ENCODE data around the gene TSPAN18.

TSPAN18 gene

DNA sequence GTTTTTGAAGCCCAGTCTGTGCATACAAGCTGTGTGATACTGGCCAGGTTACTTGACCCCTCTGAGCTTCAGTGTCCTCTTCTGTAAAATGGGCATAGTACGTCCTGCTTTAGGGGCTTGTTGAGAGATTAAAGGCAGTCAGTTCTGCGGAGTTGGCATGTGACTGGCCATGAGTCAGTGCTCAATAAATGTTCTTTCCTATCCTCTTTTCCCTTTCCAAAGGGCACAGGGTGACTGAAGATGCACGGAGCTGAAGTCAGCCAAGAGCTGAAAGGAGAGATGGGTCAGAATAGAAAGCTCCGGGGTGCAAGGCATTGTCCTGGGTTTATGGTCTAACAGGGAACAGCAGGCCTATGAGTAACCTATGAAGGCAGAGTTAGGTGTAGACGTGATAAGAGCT, 175.0 kb downstream of the TSPAN18 start:
- no peaks in the 10 kb centered on the region for H3K36me3 ChIP-seq (ENCODE audit: control insufficient read depth, low read length)
- H3K4me3 ChIP-seq (ENCODE audit: low read length), result no peak overlapping the region
- no peaks in the 10 kb centered on the region for H4K20me1 ChIP-seq (ENCODE audit: control insufficient read depth, insufficient read depth, low read depth, low read length)
- H3K4me1 ChIP-seq (ENCODE audit: control insufficient read depth, low read length), result peaks cover 11% of the 10 kb centered on the region
- no peaks in the 10 kb centered on the region for H3K9me2 ChIP-seq (replicated peaks; ENCODE audit: control insufficient read depth, low read length)
- no peaks in the 10 kb centered on the region; the same call in 1 of the 2 replicates for H3K27me3 ChIP-seq (ENCODE audit: control insufficient read depth, low read length)
- H3K4me2 ChIP-seq (ENCODE audit: low read length), result no peak overlapping the region
- no peak overlapping the region for H3K27ac ChIP-seq (ENCODE audit: low read depth, low read length)
- H3K9me3 ChIP-seq (ENCODE audit: control insufficient read depth, insufficient read depth, low read length), result no peaks in the 10 kb centered on the region
- H3K79me2 ChIP-seq (ENCODE audit: control insufficient read depth, low read length), result no peaks in the 10 kb centered on the region
- TF ChIP-seq, protein P1, sequence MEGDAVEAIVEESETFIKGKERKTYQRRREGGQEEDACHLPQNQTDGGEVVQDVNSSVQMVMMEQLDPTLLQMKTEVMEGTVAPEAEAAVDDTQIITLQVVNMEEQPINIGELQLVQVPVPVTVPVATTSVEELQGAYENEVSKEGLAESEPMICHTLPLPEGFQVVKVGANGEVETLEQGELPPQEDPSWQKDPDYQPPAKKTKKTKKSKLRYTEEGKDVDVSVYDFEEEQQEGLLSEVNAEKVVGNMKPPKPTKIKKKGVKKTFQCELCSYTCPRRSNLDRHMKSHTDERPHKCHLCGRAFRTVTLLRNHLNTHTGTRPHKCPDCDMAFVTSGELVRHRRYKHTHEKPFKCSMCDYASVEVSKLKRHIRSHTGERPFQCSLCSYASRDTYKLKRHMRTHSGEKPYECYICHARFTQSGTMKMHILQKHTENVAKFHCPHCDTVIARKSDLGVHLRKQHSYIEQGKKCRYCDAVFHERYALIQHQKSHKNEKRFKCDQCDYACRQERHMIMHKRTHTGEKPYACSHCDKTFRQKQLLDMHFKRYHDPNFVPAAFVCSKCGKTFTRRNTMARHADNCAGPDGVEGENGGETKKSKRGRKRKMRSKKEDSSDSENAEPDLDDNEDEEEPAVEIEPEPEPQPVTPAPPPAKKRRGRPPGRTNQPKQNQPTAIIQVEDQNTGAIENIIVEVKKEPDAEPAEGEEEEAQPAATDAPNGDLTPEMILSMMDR (IDR thresholded peaks at IDR 0.05; ENCODE audit: low read depth, low read length, poor library complexity, severe bottlenecking), result no peak
- H3F3A ChIP-seq (ENCODE audit: control insufficient read depth, insufficient read depth), result no peaks in the 10 kb centered on the region

DNA sequence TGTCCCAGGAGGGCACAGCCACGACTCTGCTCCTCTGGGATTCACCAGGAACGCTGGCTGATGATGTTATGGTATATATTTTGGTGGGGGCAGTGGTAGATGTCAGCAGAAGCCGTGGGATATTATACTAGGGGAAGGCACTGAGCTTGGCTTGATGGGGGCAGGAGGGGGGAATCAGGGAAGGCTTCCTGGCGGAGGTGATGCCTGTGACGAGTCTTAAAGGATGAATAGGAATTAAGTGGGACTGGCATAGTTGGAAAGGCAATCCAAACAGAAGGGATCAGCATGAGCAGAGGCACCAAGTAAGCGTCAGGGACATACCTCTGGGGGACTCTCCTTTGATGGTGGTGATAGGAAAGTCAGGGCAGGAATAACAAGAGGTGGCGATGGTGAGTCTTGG, 176.3 kb downstream of the TSPAN18 start:
- Histone ChIP-seq H3K9me2 (replicated peaks; ENCODE audit: control insufficient read depth, low read length) (no peaks in the 10 kb centered on the region), H3K79me2 (ENCODE audit: control insufficient read depth, low read length) (no peaks in the 10 kb centered on the region), H3K36me3 (ENCODE audit: control insufficient read depth, low read length) (no peaks in the 10 kb centered on the region), H3K4me1 (ENCODE audit: control insufficient read depth, low read length) (peaks cover 11% of the 10 kb centered on the region), H3F3A (ENCODE audit: control insufficient read depth, insufficient read depth) (no peaks in the 10 kb centered on the region), H3K9me3 (ENCODE audit: control insufficient read depth, insufficient read depth, low read length) (no peaks in the 10 kb centered on the region), H4K20me1 (ENCODE audit: control insufficient read depth, insufficient read depth, low read depth, low read length) (no peaks in the 10 kb centered on the region), H3K4me3 (ENCODE audit: low read length) (no peak overlapping the region), H3K4me2 (ENCODE audit: low read length) (no peak overlapping the region), H3K27me3 (ENCODE audit: control insufficient read depth, low read length) (no peaks in the 10 kb centered on the region; the same call in 1 of the 2 replicates), H3K27ac (ENCODE audit: low read depth, low read length) (no peak overlapping the region)
- no peak for TF ChIP-seq EZH2phosphoT487 (IDR thresholded peaks at IDR 0.05; ENCODE audit: borderline replicate concordance, low read length)
- TF ChIP-seq, protein P1 (IDR thresholded peaks at IDR 0.05; ENCODE audit: low read depth, low read length, poor library complexity, severe bottlenecking), result no peak

DNA sequence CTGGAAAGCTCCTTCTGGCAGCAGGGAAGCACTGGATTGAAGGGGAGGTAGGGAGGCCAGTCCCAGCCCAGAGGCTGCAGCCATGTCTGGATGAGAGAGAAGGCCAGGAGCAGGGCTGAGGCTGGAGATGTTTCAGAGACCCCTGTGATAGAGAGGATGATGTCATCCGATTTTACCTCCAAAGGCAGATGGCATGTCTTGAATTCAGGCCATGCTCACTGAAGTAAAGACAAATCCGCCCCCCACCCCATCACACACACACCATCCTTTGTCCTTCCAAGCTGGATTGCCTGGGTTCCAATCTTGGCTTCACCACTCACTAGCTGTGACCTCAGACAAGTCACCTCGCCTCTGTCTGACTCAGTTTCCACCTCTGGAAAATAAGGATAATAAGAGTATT, 176.8 kb downstream of the TSPAN18 start:
- no peak overlapping the region for H3K4me2 ChIP-seq (ENCODE audit: low read length)
- H3K9me2 ChIP-seq (replicated peaks; ENCODE audit: control insufficient read depth, low read length), result no peaks in the 10 kb centered on the region
- H3K4me1 ChIP-seq (ENCODE audit: control insufficient read depth, low read length), result peaks cover 11% of the 10 kb centered on the region
- no peak overlapping the region for H3K4me3 ChIP-seq (ENCODE audit: low read length)
- no peaks in the 10 kb centered on the region for H3K9me3 ChIP-seq (ENCODE audit: control insufficient read depth, insufficient read depth, low read length)
- H3K27me3 ChIP-seq (ENCODE audit: control insufficient read depth, low read length), result no peaks in the 10 kb centered on the region; the same call in 1 of the 2 replicates
- TF ChIP-seq EZH2phosphoT487 (IDR thresholded peaks at IDR 0.05; ENCODE audit: borderline replicate concordance, low read length), result no peak
- TF ChIP-seq, protein P1 (IDR thresholded peaks at IDR 0.05; ENCODE audit: low read depth, low read length, poor library complexity, severe bottlenecking), result no peak
- no peak overlapping the region for H3K27ac ChIP-seq (ENCODE audit: low read depth, low read length)
- H3K36me3 ChIP-seq (ENCODE audit: control insufficient read depth, low read length), result no peaks in the 10 kb centered on the region
- no peaks in the 10 kb centered on the region for H4K20me1 ChIP-seq (ENCODE audit: control insufficient read depth, insufficient read depth, low read depth, low read length)
- no peaks in the 10 kb centered on the region for H3K79me2 ChIP-seq (ENCODE audit: control insufficient read depth, low read length)
- H3F3A ChIP-seq (ENCODE audit: control insufficient read depth, insufficient read depth), result no peaks in the 10 kb centered on the region

Data from DOHH2 (cell line).